Fibroblast of peridontal ligament (primary cell): ENCODE results near the gene RAB37.

Experiments used
- DNase-seq: peaks from one replicate; pipeline ENCODE4 v3.0.0-alpha.2; 2010; ENCODE audit errors: extremely low read depth

RAB37 gene

GRCh38 chr17:74760404-74761105, 23.5 kb downstream of the RAB37 start:
- no peak for DNase-seq

- DNase-seq: no peak
Observed at GRCh38 chr17:74761419-74761818, 24.4 kb downstream of the RAB37 start.

- no peak for DNase-seq
Observed at GRCh38 chr17:74761931-74762330, 24.9 kb downstream of the RAB37 start.

- DNase-seq: no peak
Observed at GRCh38 chr17:74763565-74764387, 26.7 kb downstream of the RAB37 start.

GRCh38 chr17:74764751-74765286, 27.8 kb downstream of the RAB37 start:
- DNase-seq: no peak

GRCh38 chr17:74766413-74766812, 29.4 kb downstream of the RAB37 start:
- no peak for DNase-seq

GRCh38 chr17:74767111-74767516, 30.1 kb downstream of the RAB37 start:
- DNase-seq: no peak

- peak; percentile 52 for DNase-seq
Observed at GRCh38 chr17:74768069-74768762, 31.2 kb downstream of the RAB37 start.

GRCh38 chr17:74768763-74769114, 31.7 kb downstream of the RAB37 start:
- no peak for DNase-seq

GRCh38 chr17:74769266-74769855, 32.3 kb downstream of the RAB37 start:
- DNase-seq: no peak

GRCh38 chr17:74769856-74770497, 32.9 kb downstream of the RAB37 start:
- DNase-seq: no peak

- no peak for DNase-seq
Observed at GRCh38 chr17:74770498-74771318, 33.7 kb downstream of the RAB37 start.

- no peak for DNase-seq
Observed at GRCh38 chr17:74771319-74771914, 34.4 kb downstream of the RAB37 start.

- no peak for DNase-seq
Observed at GRCh38 chr17:74772053-74772452, 35.0 kb downstream of the RAB37 start.

GRCh38 chr17:74773414-74773813, 36.4 kb downstream of the RAB37 start:
- DNase-seq: no peak

- DNase-seq: no peak
Observed at GRCh38 chr17:74773871-74774286, 36.8 kb downstream of the RAB37 start.

- no peak for DNase-seq
Observed at GRCh38 chr17:74775409-74776043, 38.5 kb downstream of the RAB37 start.

GRCh38 chr17:74776044-74776962, 39.2 kb downstream of the RAB37 start, which contains the start of gene NAT9:
Gene NAT9, minus strand, starts transcription at chr17:74776345. Its CDS starts 647 bp downstream, at chr17:74775698.
- peak; percentile 87 for DNase-seq
